Dermis blood vessel endothelial cell (primary cell): ENCODE data around the gene ATF5. TPM values are rescaled to one million over a fixed set of nuclear protein-coding genes. Genes with fewer than 3 reads are reported as not detected.
A peak's percentile ranks its signal among the peaks of the same experiment; 100 is the strongest.

Source experiments
- DNase-seq: peaks from one replicate; pipeline ENCODE4 v3.0.0; 2010
- total RNA-seq: library from RNA; depleted of rRNA; stranded (reverse); fragments of >200 nt; gene quantifications from 2 replicates; pipeline ENCODE4 v1.2.3, GENCODE V29; 2014

The ATF5 gene
- total RNA-seq, 1 donor from 2014 or later, result 3.2 TPM

DNA sequence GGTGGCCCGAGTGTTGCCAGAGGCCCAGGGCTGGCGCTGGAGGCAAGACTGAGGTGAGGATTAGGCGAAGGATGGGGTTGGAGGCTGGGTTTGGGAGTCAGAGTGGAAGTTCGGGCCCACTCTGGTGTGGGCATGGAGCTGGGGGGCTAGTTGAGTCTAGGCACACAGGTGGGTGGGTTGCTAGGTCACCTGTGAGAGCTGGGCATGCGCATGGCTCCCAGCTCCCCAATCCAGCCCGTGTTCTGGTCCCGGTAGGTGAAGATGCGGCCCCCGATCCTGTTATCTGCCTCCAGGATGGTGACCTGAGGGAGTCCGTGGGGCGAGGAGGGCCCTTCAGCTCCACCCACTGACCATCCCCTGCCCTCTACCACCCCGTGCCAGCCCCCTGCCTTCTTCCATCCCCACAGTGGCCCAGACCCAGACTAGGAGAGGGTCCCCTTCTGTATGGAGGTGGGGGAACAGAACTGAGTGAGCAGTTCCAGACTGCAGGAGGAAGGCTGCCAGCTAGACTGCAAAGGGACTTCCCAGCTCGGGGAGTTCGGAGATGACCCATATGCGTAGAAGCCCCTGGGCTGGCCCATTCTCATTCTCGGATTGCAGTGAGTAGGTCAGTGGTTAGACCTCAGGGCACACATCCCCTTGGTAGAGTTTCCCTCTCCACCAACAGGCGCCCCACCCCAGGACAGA is 34.0 kb upstream of the ATF5 start:
- DNase-seq, result no peak

DNA sequence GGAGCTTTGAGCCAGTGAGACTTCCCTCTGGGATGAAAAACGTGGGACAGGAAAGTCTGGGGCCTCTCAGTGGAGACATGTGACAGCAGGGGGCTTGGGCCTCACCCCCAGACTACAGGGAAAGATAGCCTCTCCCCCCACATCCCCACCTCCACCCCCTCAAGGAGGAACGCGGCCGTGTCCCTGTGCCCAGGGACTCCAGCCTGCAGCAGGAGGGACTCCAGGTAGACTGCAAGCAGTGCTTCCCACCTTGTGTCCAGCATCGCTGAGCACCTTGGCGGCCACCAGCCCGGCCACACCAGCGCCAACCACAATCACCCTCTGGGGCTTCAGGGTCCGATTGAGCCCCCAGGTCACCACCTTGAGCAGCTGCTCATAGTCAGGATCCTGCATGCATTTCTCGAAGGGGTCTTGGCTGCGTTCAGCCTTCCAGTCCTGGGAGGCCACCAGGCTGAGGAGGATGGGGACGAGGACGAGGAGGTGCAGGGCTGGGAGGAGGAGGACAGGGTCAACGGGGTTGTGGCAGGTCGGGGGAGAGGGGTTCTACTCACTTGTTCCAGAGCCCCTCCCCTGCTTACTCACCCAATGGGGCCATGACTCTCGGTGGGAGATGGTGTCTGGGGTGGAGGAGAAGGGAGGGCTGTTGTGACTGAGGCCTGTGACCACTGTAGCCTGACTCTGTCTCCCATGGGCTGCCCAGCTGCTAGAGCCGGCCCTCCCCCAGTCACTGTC is 33.3 kb upstream of the ATF5 start:
- DNase-seq, result no peak

DNA sequence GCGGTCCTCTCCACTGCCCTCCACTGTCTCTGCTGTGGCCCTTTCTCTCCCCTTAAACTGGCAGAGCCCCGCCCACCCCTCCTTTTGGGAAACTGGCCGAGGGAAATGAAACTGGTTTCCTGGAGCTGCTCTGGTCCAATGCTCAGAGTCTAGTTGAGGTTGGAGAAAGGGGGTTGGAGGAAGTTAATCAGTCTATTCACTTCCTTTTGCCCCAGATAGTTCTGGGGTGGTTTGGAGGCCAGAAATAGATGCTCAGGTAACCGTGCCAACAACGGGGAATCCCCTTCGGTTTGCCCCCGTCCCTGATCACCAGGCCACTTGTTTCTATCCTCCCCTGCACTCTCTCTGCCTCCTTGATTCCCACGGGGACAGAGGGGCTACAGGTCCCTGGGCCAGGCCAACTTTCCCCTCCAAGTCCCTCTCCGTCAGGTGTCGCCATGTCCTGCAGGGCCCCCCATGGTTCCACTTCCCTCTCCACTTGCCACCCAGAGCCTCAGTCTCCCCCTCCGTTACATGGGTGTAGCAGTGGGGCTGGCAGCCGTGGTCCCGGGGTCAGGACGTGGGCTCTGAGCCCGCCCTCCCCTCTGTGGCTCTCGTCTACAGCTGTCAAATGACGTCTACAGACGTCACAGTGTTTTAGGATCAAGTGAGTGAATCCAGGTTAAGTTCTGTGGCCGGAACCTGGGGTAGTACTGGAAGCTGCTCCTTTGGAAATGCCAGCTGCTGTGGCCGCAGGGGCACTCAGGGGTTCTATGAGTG is 32.0 kb upstream of the ATF5 start, which contains the start of gene IL4I1:
TSS of gene IL4I1 (minus strand) at position 25 of the 759 bp plus-strand sequence. CDS start 727 bp downstream, outside the sequence.
- DNase-seq, result peak; percentile 77

DNA sequence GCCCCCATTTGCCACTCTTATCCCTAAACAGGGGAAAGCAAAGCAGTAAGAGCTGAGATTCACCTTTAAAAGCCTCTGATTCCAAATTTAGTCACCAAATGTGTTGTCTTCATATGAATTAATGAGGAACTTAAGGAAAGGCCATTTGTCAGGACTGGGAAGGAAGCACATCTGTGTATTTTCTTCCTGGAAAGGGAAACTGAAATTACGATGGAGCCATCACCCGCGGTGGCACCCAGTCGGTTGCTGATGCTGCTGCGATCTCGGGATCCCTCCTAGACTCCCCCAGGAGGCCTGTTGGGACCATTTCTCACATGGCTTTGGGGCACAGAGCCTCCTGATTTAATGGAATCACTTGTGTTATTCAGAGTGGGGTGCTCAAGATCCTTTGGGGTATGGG is 24.9 kb upstream of the ATF5 start:
- no peak for DNase-seq

DNA sequence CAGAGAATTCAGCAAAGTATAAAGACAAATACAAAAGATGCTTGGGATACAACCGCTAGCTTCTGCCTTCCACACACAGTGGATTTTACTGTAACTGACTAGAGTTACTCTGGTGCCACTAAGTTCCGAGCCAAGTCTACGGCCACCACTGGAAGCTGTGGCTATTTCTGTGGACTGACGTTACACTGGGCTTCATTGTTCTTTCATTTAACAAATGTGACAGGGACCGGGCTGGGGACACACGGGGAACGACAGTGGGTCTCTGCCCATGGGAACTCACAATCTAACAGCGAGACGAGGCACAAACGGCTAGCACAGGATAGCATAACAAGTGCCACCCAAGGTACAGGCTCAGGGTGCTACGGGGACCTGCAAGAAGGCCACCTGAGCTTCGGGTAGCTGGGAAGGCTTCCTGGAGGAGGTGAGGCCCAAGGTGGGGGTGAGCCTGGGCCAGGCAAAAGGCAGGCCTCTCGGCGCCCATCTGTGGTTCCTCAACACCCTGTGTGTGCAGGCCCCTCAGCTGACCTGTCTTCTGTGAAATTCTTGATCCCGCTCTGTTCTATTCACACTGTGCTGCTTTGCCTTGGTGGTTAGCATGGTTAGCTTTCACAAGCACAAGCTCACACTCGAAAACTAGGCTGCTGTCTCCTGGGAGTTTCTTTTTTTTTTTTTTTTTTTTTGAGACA is 22.0 kb upstream of the ATF5 start:
- DNase-seq, result no peak

DNA sequence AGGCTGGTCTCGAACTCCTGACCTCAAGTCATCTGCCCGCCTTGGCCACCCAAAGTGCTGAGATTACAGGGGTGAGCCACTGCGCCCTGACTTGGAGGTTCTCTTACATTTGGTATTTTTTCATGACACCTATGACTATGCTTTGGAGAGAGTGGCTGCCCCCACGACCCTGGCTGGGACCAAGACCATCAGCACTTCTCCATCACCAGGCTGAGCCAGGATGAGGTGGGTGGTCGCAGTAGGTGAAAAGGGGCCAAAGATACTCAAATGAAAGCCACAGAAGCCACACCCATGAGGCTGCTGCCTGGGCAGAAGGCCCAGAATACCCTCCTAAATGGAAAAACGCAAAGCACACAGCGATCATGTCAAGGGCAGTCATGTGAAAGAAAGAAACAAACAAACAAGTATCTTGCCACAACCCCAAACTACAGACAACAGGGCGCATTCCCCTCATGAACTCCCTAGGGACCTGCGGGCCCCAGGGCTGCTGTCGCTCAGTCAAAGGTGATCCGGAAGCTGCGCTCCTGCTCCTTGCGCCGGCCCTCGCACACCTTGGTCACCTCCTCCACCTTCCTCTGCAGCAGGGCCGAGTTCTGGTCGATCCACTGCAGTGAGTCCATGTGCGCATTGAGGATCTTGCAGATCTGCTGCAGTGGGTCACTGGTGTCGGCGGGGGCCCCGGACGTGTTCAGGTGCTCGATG is 21.1 kb upstream of the ATF5 start:
- no peak for DNase-seq

DNA sequence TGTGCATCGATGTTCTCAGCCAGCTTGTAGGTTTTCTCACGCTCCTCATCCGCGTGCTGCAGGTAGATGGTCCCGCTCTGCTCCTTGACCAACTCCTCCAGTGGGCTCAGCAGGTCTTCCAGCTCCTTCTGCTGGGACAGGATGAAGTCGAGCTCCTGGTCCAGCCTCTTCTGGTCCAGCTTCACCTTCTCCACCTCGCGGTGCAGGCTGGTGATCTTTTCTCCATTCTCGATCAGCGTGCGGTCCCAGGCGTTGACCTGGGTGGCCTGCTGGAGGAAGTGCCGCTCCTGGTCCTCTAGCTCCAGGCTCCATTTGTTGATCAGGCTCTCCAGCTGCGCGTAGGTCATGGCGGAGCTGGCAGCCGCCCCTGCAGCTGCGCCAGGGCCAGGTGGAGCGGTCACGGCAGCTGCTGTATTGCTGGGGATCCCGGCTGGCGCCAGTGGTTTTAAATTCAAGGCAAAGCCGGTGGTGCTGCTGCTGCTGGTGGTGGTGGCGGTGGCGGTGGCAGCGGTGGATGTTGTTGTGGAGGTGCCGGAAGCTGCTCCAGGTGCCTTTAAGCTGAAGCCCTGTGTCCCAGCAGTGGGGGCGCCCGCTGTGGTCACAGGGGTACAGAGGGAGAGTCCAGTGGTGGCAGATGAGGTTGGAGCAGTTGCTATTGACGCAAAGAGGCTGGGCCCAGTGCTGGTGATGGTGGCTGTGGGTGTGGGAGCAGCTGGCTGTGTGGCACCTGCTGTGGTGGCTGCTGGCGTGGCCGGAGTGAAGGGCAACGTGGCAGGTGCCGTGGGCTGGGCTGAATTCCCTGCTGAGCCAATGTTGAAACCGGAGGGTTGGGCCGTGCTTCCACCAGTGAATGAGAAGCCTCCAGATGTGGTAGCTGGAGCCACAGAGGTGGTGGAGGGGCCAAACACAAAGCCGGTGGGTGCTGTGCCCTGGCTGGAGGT is 20.3 kb upstream of the ATF5 start:
- DNase-seq, result no peak

DNA sequence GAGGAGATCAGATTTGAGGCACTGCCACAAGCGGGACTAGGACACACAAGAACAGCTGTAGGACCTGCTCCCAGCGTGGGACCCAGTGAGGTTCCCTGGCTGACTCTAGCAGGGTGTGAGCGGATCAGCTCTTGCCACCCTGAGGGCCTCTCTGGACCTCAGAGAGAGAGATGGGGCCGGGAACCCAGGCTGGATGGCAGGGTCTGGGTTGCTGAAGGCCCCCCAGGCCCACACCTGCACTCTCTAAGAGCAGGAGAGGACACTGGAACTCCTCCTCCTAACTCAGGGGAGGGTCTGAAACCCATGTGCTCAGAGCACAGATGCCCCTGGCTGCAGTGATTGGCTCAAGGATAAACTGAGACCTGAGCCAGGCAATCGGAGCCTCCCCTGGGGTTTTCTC is 18.8 kb upstream of the ATF5 start:
- no peak for DNase-seq

DNA sequence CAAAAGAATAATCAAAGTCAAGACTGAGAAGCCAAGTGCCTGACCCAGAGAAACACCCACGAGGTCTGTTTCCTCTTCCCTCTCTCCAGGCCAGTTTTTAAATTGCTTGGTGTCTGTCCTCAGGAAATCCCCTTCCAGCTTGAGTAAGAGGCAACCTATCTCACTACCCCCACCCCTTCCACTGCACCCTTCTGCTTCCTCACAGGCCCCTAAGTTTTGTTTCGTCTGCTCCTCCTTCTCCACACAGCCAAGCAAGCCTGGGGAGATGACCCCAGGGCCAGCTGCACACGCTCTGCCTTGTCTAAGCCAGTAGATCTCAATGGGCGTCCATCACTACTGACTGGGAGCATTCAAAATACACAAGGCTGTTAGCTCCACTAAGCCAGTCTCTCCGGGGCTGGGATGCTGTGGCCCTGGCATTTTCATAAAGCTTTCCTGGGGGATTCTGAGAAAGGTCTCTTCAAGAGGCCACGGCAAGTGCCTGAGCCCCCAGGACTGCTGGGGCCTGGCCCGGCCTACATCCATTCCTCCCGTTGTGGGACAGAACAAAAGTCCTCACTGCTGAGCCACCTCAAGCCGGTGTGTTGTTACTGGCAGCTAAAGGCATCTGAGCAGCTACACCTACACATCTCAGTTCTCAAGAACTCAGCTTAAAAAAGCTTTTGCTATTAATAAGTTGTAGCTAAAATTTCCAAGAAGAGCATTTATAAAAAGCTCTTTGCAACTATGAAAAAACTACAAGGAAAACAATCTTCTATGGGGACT is 17.4 kb upstream of the ATF5 start:
- DNase-seq, result peak; percentile 38

DNA sequence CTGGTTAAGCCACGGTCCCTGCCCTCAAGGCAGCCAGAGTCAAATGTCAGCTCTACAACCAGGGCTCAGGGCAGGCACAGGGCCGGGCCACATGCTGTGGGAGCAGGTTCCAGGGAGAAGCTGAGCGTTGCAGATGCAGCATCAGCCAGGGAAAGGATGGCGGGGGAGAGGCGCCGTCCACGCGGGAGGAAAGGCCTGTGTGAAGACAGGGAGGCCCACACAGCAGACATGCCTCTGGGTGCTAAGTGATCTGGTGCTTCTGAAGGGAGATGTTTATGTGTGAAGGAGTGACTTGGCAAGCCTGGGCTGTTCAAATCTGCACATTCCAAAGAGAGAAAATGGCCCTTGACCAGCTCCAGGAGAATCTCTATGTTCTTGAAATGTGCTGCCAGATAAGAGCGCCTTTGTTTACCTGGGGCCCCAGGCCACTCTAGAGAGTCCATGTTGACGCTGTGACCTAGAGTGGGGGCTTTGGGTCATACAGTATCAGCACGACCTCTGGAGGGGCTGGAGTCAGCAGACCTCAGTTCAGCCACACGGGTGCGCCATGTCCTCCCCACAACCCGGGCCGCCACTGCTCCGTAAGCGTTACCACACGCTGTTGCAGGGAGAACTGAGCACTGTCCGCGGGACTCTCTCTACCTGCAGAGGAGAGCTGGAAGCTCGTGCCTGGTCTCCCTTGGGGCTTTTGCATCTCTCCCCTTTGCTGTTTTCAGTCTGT is 15.9 kb upstream of the ATF5 start:
- no peak for DNase-seq

DNA sequence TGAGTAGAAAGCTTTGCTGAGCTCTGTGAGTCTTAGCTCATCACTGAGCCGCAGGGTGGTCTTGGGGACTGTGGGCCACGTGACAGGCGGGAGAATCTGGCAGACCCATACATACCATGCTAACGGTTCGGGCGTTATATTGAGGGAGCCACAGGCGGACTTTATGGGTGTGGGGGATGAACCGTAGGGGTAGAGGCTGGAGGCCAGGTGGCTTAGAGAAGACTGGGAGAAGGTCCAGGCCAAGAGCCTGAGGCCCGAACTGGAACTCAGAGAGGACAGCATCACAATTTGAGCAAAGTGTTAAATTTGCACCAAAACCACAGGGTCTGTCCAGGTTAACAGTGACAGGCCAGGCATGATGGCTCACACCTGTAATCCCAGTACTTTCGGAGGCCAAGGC is 15.3 kb upstream of the ATF5 start:
- no peak for DNase-seq

DNA sequence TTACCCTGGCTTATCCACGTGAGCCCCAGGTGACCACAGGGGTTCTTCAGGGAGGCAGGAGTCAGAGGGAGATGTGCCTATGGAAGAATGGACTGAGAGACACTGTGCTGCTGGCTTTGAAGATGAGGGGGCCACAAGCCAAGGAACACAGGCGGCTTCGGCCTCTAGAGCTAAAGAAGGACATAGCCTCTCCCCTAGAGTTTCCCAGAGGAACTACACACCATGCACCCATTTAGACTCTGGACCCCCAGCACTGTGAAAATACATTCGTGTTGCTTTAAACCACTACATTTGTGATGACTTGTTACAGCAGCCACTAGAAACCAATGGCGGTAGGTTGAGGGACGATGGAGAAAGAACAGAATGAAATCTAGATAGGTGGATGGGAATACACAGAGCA is 13.7 kb upstream of the ATF5 start:
- no peak for DNase-seq

DNA sequence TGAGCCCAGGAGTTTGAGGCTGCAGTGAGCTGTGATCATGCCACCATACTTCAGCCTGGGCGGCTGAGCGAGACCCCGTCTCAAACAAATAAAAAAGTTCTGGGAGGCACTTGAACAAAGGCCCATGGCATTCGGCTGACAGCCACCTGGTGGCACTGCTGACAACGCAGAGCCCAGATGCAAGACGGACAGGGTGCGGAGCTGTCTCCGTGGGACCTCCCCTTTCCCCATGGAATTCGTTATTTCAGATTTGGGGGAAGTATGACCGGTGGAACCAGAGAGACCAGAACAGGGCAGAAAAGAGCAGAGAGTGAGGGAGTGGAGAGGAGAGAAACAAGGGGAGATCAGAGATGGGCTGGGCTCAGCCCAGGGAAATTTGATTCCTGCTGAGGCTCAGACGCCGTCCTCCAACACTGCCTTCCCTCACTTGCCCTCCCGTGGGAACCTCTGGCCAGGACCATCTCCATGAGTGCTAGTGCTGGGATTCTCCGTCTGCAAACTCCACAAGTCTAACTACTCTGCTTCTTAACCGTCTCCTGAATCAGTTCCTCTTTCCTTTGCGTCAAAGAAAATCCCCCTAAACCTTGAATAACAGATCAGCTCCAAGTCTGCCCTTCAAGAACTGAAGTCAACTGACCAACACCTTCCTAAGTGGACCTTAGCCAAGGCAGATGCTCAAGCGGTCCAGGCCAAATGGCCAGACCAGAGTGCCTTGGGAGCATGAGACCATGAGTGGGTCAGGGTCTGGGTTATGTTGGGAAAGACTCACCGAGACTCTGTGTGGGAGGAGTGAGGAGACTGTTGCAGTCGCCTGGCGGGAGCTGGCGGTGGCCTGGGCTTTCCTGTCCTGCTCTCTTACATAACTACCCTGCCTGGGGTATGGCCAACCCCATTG is 11.9 kb upstream of the ATF5 start:
- DNase-seq, result peak; percentile 20

DNA sequence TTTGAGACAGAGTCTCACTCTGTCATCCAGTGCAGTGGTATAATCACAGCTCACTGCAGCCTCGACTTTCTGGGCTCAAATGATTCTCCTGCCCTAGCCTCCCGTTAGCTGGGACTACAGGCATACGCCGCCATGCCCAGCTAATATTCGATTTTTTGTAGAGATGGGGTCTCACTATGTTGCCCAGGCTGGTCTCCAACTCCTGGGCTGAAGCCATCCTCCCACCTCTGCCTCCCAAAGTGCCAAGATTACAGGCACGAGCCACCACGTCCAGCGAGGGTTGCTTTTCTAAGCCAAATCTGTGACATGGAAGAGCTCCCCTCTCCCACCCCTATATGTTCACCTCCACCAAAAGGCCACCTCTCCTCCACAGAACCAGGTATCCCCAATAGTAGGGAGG is 10.9 kb upstream of the ATF5 start:
- no peak for DNase-seq

DNA sequence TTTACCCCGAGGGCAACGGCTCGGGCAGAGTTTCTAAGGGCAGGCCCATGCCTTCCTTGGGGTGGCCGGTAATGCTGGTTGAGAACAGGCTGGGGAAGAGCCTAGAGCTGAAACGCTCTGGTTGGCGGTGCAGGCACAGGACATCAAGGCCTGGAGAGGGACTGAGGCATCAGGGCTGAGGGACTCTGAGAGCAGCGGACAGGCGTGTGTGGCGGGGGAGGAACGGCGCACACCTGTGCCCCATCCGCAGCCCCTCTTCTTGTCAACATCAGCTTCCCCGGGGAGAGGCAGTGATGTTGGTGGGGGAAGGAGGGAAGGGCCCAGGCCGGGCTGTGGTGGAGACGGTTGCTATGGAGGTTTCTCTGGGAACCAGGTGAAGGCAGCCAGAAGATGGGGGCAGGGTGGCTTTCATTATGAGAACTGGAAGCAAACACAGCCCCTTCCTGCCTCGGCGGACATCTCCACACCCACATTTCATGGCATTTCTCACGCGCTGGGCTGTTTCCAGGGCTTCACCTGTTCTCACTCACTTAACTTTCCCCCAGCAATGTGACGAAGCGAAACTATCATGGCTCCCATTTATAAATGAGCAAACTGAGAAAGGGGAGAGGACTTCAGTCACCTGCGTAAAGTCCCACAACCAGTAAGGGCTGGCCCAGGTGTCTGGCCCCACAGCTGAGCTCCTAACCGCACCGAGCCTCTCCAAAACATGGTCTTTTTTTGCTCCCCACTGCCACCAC is 8.2 kb upstream of the ATF5 start:
- no peak for DNase-seq

DNA sequence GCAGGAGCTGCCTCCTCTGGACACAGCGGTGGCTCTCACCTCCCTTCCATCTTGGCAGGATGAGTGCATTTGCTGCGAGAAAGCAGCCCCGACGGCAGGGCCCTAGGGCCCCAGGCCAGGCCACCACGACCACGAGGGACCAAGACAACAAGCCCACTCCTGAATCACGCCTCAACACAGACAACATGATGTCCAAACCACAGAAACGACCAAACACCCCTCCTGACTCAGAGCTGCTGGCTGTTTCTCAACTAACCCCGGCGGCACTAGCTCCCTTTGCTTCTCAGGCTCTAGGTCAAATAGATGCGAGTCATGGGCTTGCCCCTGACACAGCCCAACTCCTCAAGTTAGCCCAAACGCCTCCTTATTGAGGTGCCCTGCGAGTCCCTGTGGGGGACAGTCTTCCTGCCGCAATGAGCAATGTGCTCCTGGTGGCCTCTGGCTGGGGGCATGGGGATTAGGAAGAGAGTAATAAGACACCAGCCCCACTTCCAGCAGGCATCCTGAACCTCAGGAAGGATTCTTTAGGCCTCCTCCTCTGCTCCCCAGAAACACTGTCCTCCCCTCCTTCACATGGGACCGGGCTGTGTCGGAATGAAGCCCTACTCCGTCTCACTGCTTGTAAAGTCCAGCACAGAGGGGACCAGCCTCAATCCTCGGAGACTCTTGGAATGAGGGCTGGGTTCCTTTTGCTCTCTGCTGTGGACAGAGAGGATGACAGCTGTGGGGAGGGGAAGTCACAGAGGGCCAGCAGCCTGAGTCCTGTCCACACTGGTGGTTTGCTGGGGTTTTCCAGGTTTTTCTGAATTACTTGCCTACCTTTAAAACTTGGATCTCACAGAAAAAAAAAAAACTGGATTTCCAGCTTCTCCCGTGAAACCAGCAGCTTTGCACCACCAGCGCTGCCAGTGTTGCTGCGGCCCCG is 6.9 kb upstream of the ATF5 start:
- DNase-seq, result no peak
